ENCODE data around the gene ENTREP3.

ENTREP3 gene

GRCh38 chr1:155277902-155278688 lies 22.8 kb upstream of the ENTREP3 start:
- DNase-seq: peak; percentile 92

- peak; percentile 98 for DNase-seq
Measured at GRCh38 chr1:155277070-155277901, 22.0 kb upstream of the ENTREP3 start, which contains the start of gene HCN3. HCN3 (plus strand) TSS chr1:155277463; CDS start chr1:155277591, 128 bp downstream.

GRCh38 chr1:155273343-155274245 lies 18.3 kb upstream of the ENTREP3 start, which contains the start of gene CLK2:
CLK2 (minus strand) TSS chr1:155273504; CDS start chr1:155270977, 2,527 bp downstream.
- peak; percentile 99 for DNase-seq

GRCh38 chr1:155272466-155273342 lies 17.4 kb upstream of the ENTREP3 start:
- no peak for DNase-seq

GRCh38 chr1:155269381-155269780 lies 14.1 kb upstream of the ENTREP3 start:
- no peak for DNase-seq

GRCh38 chr1:155268630-155269029 lies 13.3 kb upstream of the ENTREP3 start:
- no peak for DNase-seq

- no peak for DNase-seq
Measured at GRCh38 chr1:155267373-155267772, 12.1 kb upstream of the ENTREP3 start.

GRCh38 chr1:155266553-155266952 lies 11.3 kb upstream of the ENTREP3 start:
- no peak for DNase-seq

GRCh38 chr1:155263067-155263466 lies 7.8 kb upstream of the ENTREP3 start:
- DNase-seq: no peak

- peak; percentile 95 for DNase-seq
Measured at GRCh38 chr1:155261852-155262673, 6.8 kb upstream of the ENTREP3 start, which contains the start of gene SCAMP3. SCAMP3 (minus strand) TSS chr1:155262360; CDS start chr1:155262151, 209 bp downstream.

GRCh38 chr1:155261493-155261851 lies 6.2 kb upstream of the ENTREP3 start:
- no peak for DNase-seq

- no peak for DNase-seq
Measured at GRCh38 chr1:155260276-155260675, 5.0 kb upstream of the ENTREP3 start.

- no peak for DNase-seq
Measured at GRCh38 chr1:155256058-155256852, 972 bp upstream of the ENTREP3 start.

GRCh38 chr1:155254714-155255242 lies 505 bp downstream of the ENTREP3 start:
- DNase-seq: no peak

- no peak for DNase-seq
Measured at GRCh38 chr1:155254228-155254713, 1.0 kb downstream of the ENTREP3 start.

- DNase-seq: no peak
Measured at GRCh38 chr1:155253797-155254196, 1.5 kb downstream of the ENTREP3 start.

GRCh38 chr1:155253208-155253607 lies 2.1 kb downstream of the ENTREP3 start:
- no peak for DNase-seq

- DNase-seq: no peak
Measured at GRCh38 chr1:155251566-155251965, 3.7 kb downstream of the ENTREP3 start.

Data from activated effector memory CD4-positive, alpha-beta T cell treated with anti-CD3 and anti-CD28 coated beads, Interleukin-2, amount 50 U/mL, for 16 hours (primary cell).